GM19328 (cell line): ENCODE results near the gene MCTP2.

Experiments
- ATAC-seq: cut with Tn5 transposase; IDR thresholded peaks from one replicate; pipeline ENCODE4 v1.9.1; 2021; ENCODE audit warnings: mild to moderate bottlenecking, moderate library complexity; ENCODE audit not compliant: unreplicated experiment

The MCTP2 gene

DNA sequence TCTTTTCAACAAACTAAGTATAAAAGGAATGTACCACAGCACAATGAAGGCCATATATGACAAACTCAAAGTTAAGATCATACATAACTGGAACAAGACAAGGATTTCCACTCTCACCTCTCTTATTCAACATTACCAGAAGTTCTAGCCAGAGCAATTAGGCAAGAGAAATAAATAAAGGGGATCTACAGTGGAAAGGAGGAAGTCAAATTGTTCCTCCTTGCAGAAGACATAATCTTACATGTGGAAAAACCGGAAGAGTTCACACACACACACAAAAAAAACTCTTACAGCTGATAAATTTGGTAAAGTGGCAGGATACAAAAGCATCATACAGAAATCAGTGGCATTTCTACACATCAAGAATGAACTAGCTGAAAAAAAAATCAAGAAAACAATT lies 277.9 kb downstream of the MCTP2 start:
- ATAC-seq, result no peak

GRCh38 chr15:94522125-94522524 lies 290.8 kb downstream of the MCTP2 start:
- no peak for ATAC-seq

GRCh38 chr15:94523873-94524272 lies 292.5 kb downstream of the MCTP2 start:
- ATAC-seq, result no peak

- ATAC-seq, result no peak
These were observed 293.2 kb downstream of the MCTP2 start for GRCh38 chr15:94524565-94524964.

- ATAC-seq, result no peak
These were observed 294.8 kb downstream of the MCTP2 start for GRCh38 chr15:94526071-94526689.

DNA sequence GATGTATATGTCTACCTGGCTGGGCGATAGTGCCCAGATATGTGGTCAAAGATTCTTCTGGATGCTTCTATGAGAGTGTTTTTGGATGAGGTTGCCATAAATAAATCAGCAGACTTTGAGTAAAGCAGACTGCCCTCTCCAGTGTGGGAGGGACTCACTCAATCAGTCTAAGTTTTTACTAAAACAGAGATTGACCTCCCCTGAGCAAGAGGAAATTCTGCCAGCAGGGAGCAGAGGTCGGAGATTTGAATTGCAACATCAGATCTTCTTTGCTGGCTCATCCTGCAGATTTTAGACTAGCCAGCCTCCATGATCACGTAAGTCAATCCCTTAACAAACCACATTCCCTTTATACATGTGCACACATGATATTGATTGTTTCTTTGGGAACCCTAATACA lies 300.9 kb downstream of the MCTP2 start:
- no peak for ATAC-seq
